Measurements from ENCODE around the gene CHRNB1. TPM values are rescaled to one million over a fixed set of nuclear protein-coding genes. Genes with fewer than 3 reads are reported as not detected.

The CHRNB1 gene
- total RNA-seq, 4 donors from 2014 or later = 2.4 to 10.4 (median 9.8) TPM

DNA sequence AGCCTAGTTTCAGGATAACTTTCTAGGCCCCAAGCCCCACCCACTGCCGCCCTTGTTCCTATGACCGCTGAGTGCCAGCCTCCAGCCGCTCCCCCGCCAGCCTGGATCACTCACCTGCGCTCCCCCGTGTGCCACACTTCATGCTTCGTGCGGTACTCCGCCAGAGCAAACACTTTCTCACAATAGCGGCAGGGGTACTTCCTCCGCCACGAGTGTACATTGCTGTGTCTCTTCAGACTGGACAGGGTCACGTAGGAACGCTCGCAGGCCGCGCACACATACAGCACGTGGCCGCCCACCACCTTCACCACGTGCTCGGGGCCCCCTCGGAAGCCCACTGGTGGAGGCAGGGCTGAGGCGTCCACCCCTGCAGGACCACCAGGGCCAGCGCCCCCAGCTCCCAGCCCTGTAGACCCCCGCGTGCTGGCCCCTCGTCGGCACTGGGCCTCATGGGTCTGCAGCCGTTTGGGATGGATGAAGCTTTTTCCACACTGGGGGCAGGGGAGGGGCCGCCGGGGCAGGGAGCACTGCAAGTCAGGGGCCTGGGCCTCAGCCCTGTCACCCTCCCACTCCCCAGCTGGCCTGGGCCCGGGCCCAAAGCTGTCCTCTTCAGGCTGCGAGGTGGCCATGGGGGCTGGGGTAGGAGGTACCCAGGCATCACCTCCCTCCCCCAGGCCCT lies 20.9 kb downstream of the CHRNB1 start:
- TF ChIP-seq, protein P1, sequence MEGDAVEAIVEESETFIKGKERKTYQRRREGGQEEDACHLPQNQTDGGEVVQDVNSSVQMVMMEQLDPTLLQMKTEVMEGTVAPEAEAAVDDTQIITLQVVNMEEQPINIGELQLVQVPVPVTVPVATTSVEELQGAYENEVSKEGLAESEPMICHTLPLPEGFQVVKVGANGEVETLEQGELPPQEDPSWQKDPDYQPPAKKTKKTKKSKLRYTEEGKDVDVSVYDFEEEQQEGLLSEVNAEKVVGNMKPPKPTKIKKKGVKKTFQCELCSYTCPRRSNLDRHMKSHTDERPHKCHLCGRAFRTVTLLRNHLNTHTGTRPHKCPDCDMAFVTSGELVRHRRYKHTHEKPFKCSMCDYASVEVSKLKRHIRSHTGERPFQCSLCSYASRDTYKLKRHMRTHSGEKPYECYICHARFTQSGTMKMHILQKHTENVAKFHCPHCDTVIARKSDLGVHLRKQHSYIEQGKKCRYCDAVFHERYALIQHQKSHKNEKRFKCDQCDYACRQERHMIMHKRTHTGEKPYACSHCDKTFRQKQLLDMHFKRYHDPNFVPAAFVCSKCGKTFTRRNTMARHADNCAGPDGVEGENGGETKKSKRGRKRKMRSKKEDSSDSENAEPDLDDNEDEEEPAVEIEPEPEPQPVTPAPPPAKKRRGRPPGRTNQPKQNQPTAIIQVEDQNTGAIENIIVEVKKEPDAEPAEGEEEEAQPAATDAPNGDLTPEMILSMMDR (IDR thresholded peaks at IDR 0.05; ENCODE audit: low read depth) = no peak

GRCh38 chr17:7466318-7466638 lies 21.4 kb downstream of the CHRNB1 start:
- TF ChIP-seq, protein P1 (IDR thresholded peaks at IDR 0.05; ENCODE audit: low read depth) = no peak

DNA sequence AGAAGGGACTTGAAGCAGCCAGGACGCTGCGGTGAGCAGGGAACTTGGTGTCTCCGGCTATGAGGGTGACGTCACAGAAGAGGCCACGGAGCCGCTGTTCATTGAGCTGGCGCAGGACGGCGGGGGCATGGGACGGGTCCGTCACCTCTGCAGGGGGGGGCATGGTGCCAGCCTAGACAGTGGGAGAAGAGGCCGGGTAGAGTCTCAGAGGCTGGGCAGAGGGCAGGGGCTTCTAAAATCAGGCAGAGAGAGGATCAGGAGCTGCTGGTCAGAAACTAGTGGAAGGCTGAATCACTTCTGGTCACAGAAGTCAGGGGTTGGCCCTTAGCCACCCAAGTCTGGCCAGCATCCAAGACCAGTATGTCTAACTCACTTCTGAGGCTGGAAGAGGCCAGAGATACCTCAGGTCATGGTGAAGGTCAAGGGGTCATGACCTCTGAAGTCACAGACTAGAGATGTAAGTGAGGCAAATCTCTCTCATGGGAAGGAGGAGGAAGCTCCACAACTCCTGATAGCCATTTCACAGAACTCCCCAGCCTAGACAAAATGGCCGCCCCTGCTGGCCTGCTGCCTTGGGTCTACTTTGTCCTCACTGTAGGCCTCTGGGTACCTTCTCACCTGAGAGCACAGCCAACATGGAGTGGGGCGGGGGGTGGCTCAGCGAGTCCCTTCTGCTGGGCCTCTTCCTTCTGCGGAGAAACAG lies 21.9 kb downstream of the CHRNB1 start:
- TF ChIP-seq, protein P1 (IDR thresholded peaks at IDR 0.05; ENCODE audit: low read depth) = no peak

GRCh38 chr17:7467498-7467897 lies 22.6 kb downstream of the CHRNB1 start:
- TF ChIP-seq, protein P1 (IDR thresholded peaks at IDR 0.05; ENCODE audit: low read depth) = no peak

- TF ChIP-seq, protein P1 (IDR thresholded peaks at IDR 0.05; ENCODE audit: low read depth) = no peak
Observed at GRCh38 chr17:7468290-7468689, 23.4 kb downstream of the CHRNB1 start.

GRCh38 chr17:7468804-7469389 lies 24.0 kb downstream of the CHRNB1 start:
- TF ChIP-seq, protein P1 (IDR thresholded peaks at IDR 0.05; ENCODE audit: low read depth) = no peak

- TF ChIP-seq, protein P1 (IDR thresholded peaks at IDR 0.05; ENCODE audit: low read depth) = no peak
Observed at GRCh38 chr17:7471729-7472128, 26.9 kb downstream of the CHRNB1 start.
